GM19395 (cell line): ENCODE results near the gene SAE1.
"Not testable (repeated sequence)": the region's sequence is repeated elsewhere in the genome, so short reads cannot be mapped to it uniquely, and the experiment has no call there.

Experiments
- ATAC-seq: cut with Tn5 transposase; IDR thresholded peaks from one replicate; pipeline ENCODE4 v1.9.1; 2021; ENCODE audit warnings: mild to moderate bottlenecking, moderate library complexity; ENCODE audit not compliant: unreplicated experiment

SAE1 gene

GRCh38 chr19:47125669-47125938 is 5.0 kb upstream of the SAE1 start:
- ATAC-seq = no peak

- no peak for ATAC-seq
Measured at GRCh38 chr19:47129579-47129978, 1.1 kb upstream of the SAE1 start.

DNA sequence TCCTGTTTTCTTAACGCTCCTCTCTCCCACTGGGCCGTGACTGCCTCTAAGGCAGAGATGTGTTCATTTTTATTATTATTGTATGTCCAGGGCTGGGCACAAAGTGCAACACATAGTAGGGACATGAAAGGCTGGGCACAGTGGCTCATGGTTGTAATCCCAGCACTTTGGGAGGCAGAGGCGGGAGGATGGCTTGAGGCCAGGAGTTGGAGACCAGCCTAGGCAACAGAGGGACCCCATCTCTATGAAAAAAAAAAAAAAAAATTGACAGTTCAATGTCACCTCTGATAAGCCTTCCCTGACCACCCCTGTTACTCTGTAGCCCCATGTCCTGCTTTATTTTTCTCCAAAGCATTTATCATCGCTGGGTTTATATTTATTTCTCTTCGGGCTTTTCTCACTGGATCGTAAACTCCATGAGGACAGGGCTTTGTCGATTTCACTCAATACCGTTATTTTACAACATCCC is 481 bp upstream of the SAE1 start:
- ATAC-seq = no peak

DNA sequence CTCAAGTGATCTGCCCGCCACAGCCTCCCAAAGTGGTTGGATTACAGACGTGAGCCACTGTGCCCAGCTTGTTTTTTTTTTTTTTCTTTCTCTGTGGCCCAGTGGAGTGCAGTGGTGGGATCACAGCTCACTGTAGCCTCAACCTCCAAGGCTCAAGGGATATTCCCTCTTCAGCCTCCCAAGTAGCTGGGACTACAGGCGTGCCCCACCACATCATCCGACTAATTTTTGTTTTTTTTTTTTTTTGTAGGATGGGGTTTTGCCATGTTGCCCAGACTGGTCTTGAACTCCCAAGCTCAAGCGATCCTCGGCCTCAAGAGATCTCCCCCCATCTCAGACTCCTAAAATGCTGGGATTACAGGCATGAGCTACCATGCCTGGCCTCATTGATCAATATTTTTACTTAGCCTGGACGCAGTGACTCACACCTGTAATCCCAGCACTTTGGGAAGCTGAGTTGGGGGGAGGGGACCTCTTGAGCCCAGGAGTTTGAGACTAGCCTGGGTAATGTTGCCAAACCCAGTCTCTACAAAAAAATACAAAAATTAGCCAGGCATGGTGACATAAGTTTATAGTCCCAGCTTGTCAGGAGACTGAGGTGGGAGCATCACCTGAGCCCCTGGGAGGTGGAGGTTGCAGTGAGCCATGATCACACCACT is 1.7 kb downstream of the SAE1 start:
- ATAC-seq = no peak

GRCh38 chr19:47133021-47133471 is 2.4 kb downstream of the SAE1 start:
- ATAC-seq = no peak

DNA sequence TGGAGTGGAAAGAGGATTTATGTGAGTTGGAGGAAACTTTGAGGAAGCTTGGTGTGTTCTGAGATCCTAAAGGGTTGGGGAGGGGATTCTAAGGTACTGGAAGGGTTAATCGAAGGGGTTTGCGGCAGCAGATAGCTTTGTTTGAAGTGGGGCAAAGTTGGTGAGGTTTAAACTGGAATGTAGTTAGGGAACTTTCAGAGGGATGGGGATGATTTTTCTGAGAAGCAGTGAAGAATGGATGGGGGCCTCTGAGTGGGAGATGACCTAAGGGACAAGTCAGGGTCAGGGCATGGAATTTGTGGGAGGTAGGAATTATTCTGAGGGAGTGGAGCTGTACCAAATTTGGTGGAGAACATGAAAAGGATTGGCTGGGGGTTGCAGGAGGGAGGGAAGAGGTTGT is 3.9 kb downstream of the SAE1 start:
- no peak for ATAC-seq

GRCh38 chr19:47135156-47135555 is 4.5 kb downstream of the SAE1 start:
- no peak for ATAC-seq

DNA sequence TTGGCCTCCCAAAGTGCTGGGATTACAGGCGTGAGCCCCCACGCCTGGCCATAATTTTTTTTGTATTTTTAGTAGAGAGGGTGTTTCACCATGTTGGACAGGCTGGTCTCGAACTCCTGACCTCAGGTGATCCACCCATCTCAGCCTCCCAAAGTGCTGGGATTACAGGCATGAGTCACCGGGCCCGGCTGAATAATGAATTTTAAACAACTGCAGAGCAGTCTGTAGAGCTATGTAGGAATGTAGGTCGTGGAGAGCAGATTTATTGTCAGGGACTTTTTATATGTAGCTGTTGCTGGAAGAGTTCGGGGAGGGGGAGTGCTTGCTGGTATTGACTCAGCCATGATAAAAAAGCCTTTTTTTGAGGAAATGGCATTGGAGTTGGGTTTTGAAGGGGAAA is 10.6 kb downstream of the SAE1 start:
- ATAC-seq = not testable (repeated sequence)

DNA sequence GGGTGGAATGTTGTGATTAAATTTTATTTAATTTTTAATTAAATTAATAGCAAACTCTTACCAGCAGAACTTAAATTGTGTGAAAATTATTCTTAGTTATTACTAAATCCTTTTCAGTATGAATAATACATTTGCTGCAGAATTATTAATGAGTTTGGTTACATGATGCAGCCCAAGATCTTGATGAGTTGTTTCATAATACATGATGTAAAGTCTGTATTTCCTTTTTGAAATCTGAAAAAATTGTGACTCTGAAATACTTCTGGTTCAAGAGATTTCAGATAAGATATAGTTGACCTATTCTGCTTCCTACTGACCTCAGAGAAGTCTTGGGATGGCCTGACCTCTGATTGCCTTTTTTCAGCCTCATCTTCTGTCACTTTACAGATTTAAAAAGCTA is 11.1 kb downstream of the SAE1 start:
- no peak for ATAC-seq

- ATAC-seq = no peak
Measured at GRCh38 chr19:47142779-47143178, 12.1 kb downstream of the SAE1 start.

DNA sequence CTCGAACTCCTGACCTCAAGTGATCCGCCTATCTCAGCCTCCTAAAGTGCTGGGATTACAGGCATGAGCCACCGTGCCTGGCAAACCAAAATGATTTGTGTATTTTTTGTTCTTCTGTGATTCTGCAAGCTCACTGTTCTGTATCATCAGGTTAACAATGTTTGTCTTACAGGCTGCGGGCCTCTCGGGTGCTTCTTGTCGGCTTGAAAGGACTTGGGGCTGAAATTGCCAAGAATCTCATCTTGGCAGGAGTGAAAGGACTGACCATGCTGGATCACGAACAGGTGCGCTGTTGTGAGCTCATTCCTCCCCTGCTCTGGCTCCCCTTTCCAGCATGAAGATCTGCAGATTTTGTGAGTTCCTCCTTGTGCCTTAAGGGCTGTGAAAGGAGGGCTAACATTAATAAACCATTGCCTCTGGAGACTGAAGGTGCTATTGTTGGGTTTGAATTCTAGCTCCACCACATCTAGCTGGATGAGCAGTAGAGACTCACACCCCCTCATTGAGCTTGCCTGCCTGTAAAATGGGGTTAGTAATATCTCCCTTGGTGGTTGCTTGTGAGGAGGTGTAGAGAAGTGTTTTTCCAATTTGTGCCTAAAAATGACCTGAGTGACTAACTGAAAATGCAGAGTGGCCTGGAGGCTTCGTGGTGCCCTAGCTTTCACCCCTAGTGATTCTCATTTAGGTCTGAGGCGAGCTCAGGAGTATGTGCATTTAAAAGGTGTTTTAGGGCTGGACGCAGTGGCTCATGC is 12.9 kb downstream of the SAE1 start:
- ATAC-seq = no peak

- no peak for ATAC-seq
Measured at GRCh38 chr19:47144630-47145029, 14.0 kb downstream of the SAE1 start.

DNA sequence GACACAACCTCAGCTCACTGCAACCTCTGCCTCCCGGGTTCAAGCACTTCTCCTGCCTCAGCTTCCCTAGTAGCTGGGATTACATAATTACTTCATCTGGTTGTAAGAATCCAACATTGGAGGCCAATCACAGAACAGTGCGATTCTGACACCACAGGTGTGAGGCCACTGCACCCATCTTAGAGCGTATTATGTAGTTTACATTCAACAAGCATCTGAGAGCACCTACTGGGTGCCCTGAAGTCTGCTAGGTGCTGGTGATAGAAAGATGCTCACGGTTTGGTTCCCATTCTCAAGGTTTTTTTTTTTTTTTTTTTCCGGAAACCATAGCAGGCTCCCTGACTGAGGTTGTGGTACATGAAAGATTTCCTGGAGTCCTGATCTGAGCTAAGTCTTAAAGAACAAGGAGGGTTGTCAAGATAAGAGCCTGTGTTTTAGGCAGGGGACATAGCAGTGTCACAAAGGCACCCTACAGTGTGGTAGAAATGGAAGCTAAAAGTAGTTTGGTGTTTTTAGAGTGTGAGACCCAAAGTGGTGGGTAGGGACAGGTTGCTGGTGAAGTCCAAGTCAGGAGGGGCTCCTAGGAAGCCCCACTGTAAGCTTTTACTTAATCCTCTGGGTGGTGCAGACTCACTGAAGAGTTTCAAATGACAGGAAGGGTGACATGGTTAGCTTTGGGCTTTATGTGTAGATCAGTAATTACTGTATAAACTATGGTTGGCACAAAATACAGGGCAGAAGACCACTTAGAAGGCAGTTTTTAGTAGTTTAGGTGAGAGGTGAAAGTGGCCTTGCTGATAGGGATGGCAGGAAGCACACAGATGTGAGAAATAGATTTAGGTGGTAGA is 15.2 kb downstream of the SAE1 start:
- no peak for ATAC-seq

GRCh38 chr19:47146920-47147319 is 16.3 kb downstream of the SAE1 start:
- ATAC-seq = no peak

GRCh38 chr19:47151627-47152026 is 21.0 kb downstream of the SAE1 start:
- ATAC-seq = no peak

GRCh38 chr19:47152205-47152604 is 21.6 kb downstream of the SAE1 start:
- no peak for ATAC-seq

GRCh38 chr19:47152632-47153031 is 22.0 kb downstream of the SAE1 start:
- ATAC-seq = no peak

DNA sequence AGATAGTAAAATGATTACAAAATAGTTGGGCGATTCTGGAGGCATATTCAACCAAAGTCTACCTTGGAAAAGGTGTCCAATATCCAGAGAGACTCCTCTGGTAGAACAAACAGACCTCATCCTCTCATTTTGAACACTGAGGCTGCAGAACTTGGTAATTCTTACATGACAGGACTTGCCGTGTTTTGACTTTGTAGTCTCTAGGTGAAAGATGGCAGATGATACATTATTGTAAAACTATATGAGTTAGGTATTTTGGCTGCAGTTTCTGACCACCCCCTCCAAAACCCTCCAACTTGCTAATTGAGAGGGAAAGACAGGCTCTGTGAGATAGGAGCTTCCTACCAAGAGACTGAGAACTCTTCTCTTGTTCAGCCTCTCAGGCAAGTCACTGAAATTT is 22.6 kb downstream of the SAE1 start:
- ATAC-seq = no peak

DNA sequence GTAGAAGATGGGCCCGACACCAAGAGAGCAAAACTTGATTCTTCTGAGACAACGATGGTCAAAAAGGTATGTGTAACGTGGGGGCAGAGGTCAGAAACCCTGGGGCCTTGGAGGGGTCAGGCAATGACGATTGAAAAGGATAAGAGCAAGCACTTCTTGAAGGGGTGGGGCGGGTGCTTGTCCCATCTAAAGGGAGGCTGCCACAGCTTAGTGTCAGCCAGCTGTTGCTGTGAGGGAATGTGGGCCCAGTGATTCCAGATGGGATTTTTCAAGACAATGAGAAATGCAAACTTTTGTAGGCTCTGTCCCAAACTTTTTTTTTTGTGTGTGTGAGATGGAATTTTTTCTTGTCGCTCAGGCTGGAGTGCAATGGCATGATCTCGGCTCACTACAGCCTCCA is 24.5 kb downstream of the SAE1 start:
- ATAC-seq = no peak

GRCh38 chr19:47156861-47157430 is 26.3 kb downstream of the SAE1 start:
- no peak for ATAC-seq
